ENCODE data around the gene PLEKHM3. TPM values are rescaled to one million over a fixed set of nuclear protein-coding genes. Genes with fewer than 3 reads are reported as not detected.
A peak's percentile ranks its signal among the peaks of the same experiment; 100 is the strongest.

PLEKHM3 gene
- polyA plus RNA-seq, 2 of the 4 experiments (the other 2 are of a cell fraction), result 2.9 to 6.5 TPM

DNA sequence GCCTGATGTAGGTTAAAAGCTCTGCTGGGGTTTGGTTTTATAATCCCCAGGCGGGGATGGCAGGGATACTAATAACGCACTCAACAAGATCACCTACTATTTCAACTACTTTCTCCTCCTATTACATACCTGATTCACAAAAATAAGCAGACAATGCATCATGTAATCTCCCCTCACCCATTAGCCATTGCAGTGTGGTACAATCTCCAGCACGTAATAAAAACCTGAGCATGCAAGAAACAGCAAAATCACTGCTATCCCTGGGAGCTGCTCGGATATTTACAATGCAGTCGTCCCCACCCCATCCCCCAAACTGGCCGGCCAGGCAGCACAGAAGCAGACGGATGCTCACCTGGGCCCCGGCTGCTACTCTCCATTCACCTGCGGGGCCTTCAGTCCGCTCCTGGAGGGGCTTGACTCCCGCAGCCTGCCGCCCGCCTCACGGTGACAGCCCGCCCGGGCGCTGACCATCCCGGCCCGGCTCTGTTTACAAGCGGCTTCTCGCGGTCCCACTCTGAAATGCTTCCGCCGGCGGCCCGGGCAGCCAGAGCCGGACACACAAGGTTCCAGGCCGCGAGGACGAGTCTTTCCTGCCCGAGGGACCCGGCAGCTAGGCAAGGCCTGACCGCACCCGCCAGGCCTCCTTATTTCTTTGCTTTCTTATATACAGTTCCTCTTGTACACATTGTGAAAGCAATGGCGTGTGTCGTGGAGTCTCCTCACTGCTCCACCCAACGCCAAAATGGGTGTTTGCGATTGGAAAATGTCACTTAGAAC is at the start of gene PLEKHM3 (continued):
- TF ChIP-seq, protein P1, sequence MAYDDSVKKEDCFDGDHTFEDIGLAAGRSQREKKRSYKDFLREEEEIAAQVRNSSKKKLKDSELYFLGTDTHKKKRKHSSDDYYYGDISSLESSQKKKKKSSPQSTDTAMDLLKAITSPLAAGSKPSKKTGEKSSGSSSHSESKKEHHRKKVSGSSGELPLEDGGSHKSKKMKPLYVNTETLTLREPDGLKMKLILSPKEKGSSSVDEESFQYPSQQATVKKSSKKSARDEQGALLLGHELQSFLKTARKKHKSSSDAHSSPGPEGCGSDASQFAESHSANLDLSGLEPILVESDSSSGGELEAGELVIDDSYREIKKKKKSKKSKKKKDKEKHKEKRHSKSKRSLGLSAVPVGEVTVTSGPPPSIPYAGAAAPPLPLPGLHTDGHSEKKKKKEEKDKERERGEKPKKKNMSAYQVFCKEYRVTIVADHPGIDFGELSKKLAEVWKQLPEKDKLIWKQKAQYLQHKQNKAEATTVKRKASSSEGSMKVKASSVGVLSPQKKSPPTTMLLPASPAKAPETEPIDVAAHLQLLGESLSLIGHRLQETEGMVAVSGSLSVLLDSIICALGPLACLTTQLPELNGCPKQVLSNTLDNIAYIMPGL (CRISPR knock-in tag; IDR thresholded peaks at IDR 0.05; ENCODE audit: borderline replicate concordance), result 0 out of 2 replicates have a peak, but pooled peaks have one; percentile 67
- TF ChIP-seq TFCP2L1 (CRISPR knock-in tag; IDR thresholded peaks at IDR 0.05) (peak; percentile 82; the same call in 1 of the 2 replicates), POLR2A (IDR thresholded peaks at IDR 0.05; ENCODE audit: low read length) (peak; percentile 64), HOXB5 (CRISPR knock-in tag; IDR thresholded peaks at IDR 0.05) (no peak; the same call in 1 of the 2 replicates), MAFK (IDR thresholded peaks at IDR 0.05; ENCODE audit: partially characterized antibody) (peak; percentile 18), NPAS2 (CRISPR knock-in tag; IDR thresholded peaks at IDR 0.05; ENCODE audit: borderline replicate concordance) (no peak), ESRRA (IDR thresholded peaks at IDR 0.05; ENCODE audit: borderline replicate concordance, low read length) (no peak), NR3C1 (IDR thresholded peaks at IDR 0.05) (no peak), RAD21 (conservative IDR thresholded peaks at IDR 0.05 in 1 of 2, IDR thresholded peaks at IDR 0.05 in 1 of 2) (peak; percentile 16 to 34; a peak in 2 of 5 replicates), ZSCAN20 (CRISPR knock-in tag; IDR thresholded peaks at IDR 0.05) (no peak), HOXA7 (CRISPR knock-in tag; IDR thresholded peaks at IDR 0.05) (no peak)
- TF ChIP-seq, protein P2, sequence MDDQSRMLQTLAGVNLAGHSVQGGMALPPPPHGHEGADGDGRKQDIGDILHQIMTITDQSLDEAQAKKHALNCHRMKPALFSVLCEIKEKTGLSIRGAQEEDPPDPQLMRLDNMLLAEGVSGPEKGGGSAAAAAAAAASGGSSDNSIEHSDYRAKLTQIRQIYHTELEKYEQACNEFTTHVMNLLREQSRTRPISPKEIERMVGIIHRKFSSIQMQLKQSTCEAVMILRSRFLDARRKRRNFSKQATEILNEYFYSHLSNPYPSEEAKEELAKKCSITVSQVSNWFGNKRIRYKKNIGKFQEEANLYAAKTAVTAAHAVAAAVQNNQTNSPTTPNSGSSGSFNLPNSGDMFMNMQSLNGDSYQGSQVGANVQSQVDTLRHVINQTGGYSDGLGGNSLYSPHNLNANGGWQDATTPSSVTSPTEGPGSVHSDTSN (IDR thresholded peaks at IDR 0.05), result peak; percentile 57; the same call in 1 of the 2 replicates
- TF ChIP-seq, protein P3, sequence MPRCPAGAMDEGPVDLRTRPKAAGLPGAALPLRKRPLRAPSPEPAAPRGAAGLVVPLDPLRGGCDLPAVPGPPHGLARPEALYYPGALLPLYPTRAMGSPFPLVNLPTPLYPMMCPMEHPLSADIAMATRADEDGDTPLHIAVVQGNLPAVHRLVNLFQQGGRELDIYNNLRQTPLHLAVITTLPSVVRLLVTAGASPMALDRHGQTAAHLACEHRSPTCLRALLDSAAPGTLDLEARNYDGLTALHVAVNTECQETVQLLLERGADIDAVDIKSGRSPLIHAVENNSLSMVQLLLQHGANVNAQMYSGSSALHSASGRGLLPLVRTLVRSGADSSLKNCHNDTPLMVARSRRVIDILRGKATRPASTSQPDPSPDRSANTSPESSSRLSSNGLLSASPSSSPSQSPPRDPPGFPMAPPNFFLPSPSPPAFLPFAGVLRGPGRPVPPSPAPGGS (IDR thresholded peaks at IDR 0.05), result no peak

DNA sequence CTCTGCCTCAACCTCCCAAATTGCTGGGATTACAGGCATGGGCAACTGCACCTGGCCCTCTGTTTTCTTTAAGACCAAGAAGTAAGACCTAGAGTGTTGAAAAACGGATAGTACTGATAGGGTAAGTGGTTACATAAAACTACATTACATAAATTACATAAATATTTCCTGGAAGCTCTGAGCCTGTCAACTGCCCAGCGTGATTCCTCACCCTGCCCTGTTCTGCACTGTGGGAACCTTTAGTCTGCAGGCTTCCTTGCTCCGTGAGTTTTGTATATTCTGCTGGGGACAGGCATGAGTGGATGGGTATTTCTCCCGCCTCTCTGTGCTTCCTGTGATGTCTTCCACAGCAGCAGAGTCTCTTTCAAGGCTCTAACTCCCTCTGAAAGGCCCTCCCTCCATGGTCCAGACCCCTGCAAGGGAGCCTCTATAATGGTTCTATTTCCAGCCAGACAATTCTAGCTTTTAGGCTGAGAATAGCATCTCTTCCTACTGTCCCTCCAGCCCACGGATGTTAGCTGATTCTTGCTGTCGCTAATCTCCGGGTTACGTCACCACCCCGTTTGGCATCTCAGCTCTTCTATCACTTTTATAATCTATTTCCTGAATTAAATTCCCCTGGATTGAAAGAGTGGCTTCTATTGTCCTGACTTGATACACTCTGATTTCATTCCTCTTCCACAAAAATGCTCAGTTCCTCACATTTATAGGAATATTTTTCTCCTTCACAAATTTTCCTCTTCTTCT is 49.5 kb upstream of the PLEKHM3 start:
- ChIA-PET CTCF (interaction anchor here (0.5 to 14.0 kb wide), 4 partner anchors 11 to 379 kb away, joined by 3 to 202 read pairs (median 5); no protein-coding TSS in a partner anchor), POLR2A (no interaction called here)
- no peak overlapping the region for H3K4me2 ChIP-seq
- DNase-seq (ENCODE audit: low read depth in 1 of 2, low spot score in 1 of 2) (no peak), ATAC-seq (no peak), FAIRE-seq (no peak)
- TF ChIP-seq MYC (IDR thresholded peaks at IDR 0.05; ENCODE audit: borderline replicate concordance, low read length) (no peak), CBX2 (IDR thresholded peaks at IDR 0.05; ENCODE audit: borderline replicate concordance, low read depth) (no peak), EP300 (IDR thresholded peaks at IDR 0.05) (no peak), CBX8 (IDR thresholded peaks at IDR 0.05) (no peak), KDM1A (IDR thresholded peaks at IDR 0.05; ENCODE audit: low read depth) (no peak), EHF (CRISPR knock-in tag; IDR thresholded peaks at IDR 0.05) (no peak), MAFK (IDR thresholded peaks at IDR 0.05; ENCODE audit: partially characterized antibody) (no peak), ZSCAN20 (CRISPR knock-in tag; IDR thresholded peaks at IDR 0.05) (no peak), NR3C1 (IDR thresholded peaks at IDR 0.05) (no peak), ZNF302 (CRISPR knock-in tag; IDR thresholded peaks at IDR 0.05) (no peak)
- TF ChIP-seq, protein P2 (IDR thresholded peaks at IDR 0.05), result no peak
- TF ChIP-seq, protein P4, sequence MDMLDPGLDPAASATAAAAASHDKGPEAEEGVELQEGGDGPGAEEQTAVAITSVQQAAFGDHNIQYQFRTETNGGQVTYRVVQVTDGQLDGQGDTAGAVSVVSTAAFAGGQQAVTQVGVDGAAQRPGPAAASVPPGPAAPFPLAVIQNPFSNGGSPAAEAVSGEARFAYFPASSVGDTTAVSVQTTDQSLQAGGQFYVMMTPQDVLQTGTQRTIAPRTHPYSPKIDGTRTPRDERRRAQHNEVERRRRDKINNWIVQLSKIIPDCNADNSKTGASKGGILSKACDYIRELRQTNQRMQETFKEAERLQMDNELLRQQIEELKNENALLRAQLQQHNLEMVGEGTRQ (IDR thresholded peaks at IDR 0.05), result no peak
- TF ChIP-seq, protein P1 (CRISPR knock-in tag; IDR thresholded peaks at IDR 0.05; ENCODE audit: borderline replicate concordance), result no peak
- TF ChIP-seq, protein P5, sequence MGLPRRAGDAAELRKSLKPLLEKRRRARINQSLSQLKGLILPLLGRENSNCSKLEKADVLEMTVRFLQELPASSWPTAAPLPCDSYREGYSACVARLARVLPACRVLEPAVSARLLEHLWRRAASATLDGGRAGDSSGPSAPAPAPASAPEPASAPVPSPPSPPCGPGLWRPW (IDR thresholded peaks at IDR 0.05), result no peak
- WGBS (ENCODE audit: missing lambda C conversion rate), result 65% methylated on average over 9 of the region's 9 CpGs
- no peaks in the 10 kb centered on the region for H3K9me3 ChIP-seq
- no peak overlapping the region for H3K4me3 ChIP-seq
- H3K27ac ChIP-seq, result no peak overlapping the region
- H3K4me1 ChIP-seq, result no peaks in the 10 kb centered on the region

Measured in A549 (cell line).